ENCODE results near the gene CFAP92.

Gene CFAP92

GRCh38 chr3:129025691-129026435 is 32.0 kb upstream of the CFAP92 start:
- peaks cover 11% of the 10 kb centered on the region for H3K4me1 ChIP-seq (ENCODE audit: insufficient read depth, poor library complexity, severe bottlenecking)
- H3K36me3 ChIP-seq (ENCODE audit: low read depth) = no peaks in the 10 kb centered on the region
- ATAC-seq (ENCODE audit: low read depth) = no peak
- H3K27ac ChIP-seq (ENCODE audit: poor library complexity, severe bottlenecking) = no peak overlapping the region
- H3K4me3 ChIP-seq (ENCODE audit: severe bottlenecking) = no peak overlapping the region
- no peaks in the 10 kb centered on the region for H3K9me3 ChIP-seq (ENCODE audit: severe bottlenecking)
- no peaks in the 10 kb centered on the region for H3K27me3 ChIP-seq (ENCODE audit: insufficient read depth, poor library complexity, severe bottlenecking)
- DNase-seq (ENCODE audit: low spot score) = no peak
- TF ChIP-seq CTCF (IDR thresholded peaks at IDR 0.05; ENCODE audit: poor library complexity, severe bottlenecking) = no peak

GRCh38 chr3:129025108-129025507 is 31.2 kb upstream of the CFAP92 start:
- DNase-seq (ENCODE audit: low spot score) (no peak), ATAC-seq (ENCODE audit: low read depth) (no peak)
- H3K36me3 ChIP-seq (ENCODE audit: low read depth) = no peaks in the 10 kb centered on the region
- peaks cover 11% of the 10 kb centered on the region for H3K4me1 ChIP-seq (ENCODE audit: insufficient read depth, poor library complexity, severe bottlenecking)
- no peak for TF ChIP-seq CTCF (IDR thresholded peaks at IDR 0.05; ENCODE audit: poor library complexity, severe bottlenecking)
- no peak overlapping the region for H3K27ac ChIP-seq (ENCODE audit: poor library complexity, severe bottlenecking)
- H3K9me3 ChIP-seq (ENCODE audit: severe bottlenecking) = no peaks in the 10 kb centered on the region
- H3K4me3 ChIP-seq (ENCODE audit: severe bottlenecking) = no peak overlapping the region
- H3K27me3 ChIP-seq (ENCODE audit: insufficient read depth, poor library complexity, severe bottlenecking) = no peaks in the 10 kb centered on the region

GRCh38 chr3:129023909-129024308 is 30.0 kb upstream of the CFAP92 start:
- DNase-seq (ENCODE audit: low spot score) = no peak
- Histone ChIP-seq H3K27me3 (ENCODE audit: insufficient read depth, poor library complexity, severe bottlenecking) (no peaks in the 10 kb centered on the region), H3K9me3 (ENCODE audit: severe bottlenecking) (no peaks in the 10 kb centered on the region), H3K4me1 (ENCODE audit: insufficient read depth, poor library complexity, severe bottlenecking) (peaks cover 11% of the 10 kb centered on the region), H3K36me3 (ENCODE audit: low read depth) (no peaks in the 10 kb centered on the region), H3K4me3 (ENCODE audit: severe bottlenecking) (no peak overlapping the region), H3K27ac (ENCODE audit: poor library complexity, severe bottlenecking) (no peak overlapping the region)
- TF ChIP-seq CTCF (IDR thresholded peaks at IDR 0.05; ENCODE audit: poor library complexity, severe bottlenecking) = peak; percentile 43
- 0 out of 3 replicates have a peak, but pooled peaks have one; percentile 30 for ATAC-seq (ENCODE audit: low read depth)

- no peak for TF ChIP-seq CTCF (IDR thresholded peaks at IDR 0.05; ENCODE audit: poor library complexity, severe bottlenecking)
- Histone ChIP-seq H3K27ac (ENCODE audit: poor library complexity, severe bottlenecking) (no peak overlapping the region), H3K4me1 (ENCODE audit: insufficient read depth, poor library complexity, severe bottlenecking) (peaks cover 11% of the 10 kb centered on the region), H3K4me3 (ENCODE audit: severe bottlenecking) (no peak overlapping the region), H3K9me3 (ENCODE audit: severe bottlenecking) (no peaks in the 10 kb centered on the region), H3K36me3 (ENCODE audit: low read depth) (no peaks in the 10 kb centered on the region), H3K27me3 (ENCODE audit: insufficient read depth, poor library complexity, severe bottlenecking) (no peaks in the 10 kb centered on the region)
- DNase-seq (ENCODE audit: low spot score) (no peak), ATAC-seq (ENCODE audit: low read depth) (no peak)
Measured at GRCh38 chr3:129023008-129023358, 29.1 kb upstream of the CFAP92 start.

Data from RWPE2 (cell line).